Stimulated activated CD4-positive, alpha-beta T cell treated with anti-CD3 and anti-CD28 coated beads, TNF-alpha, amount 100 ng/mL, for 24 hours (primary cell): ENCODE data around the gene ERG28.
"Not testable (repeated sequence)": the region's sequence is repeated elsewhere in the genome, so short reads cannot be mapped to it uniquely, and the experiment has no call there.

Experiments
- DNase-seq, 3 experiments: peaks; one replicate each; pipeline ENCODE4 v3.0.0-alpha.2; 2020; ENCODE audit warnings: low read depth in 3 of 3

Gene ERG28, protein sequence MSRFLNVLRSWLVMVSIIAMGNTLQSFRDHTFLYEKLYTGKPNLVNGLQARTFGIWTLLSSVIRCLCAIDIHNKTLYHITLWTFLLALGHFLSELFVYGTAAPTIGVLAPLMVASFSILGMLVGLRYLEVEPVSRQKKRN

DNA sequence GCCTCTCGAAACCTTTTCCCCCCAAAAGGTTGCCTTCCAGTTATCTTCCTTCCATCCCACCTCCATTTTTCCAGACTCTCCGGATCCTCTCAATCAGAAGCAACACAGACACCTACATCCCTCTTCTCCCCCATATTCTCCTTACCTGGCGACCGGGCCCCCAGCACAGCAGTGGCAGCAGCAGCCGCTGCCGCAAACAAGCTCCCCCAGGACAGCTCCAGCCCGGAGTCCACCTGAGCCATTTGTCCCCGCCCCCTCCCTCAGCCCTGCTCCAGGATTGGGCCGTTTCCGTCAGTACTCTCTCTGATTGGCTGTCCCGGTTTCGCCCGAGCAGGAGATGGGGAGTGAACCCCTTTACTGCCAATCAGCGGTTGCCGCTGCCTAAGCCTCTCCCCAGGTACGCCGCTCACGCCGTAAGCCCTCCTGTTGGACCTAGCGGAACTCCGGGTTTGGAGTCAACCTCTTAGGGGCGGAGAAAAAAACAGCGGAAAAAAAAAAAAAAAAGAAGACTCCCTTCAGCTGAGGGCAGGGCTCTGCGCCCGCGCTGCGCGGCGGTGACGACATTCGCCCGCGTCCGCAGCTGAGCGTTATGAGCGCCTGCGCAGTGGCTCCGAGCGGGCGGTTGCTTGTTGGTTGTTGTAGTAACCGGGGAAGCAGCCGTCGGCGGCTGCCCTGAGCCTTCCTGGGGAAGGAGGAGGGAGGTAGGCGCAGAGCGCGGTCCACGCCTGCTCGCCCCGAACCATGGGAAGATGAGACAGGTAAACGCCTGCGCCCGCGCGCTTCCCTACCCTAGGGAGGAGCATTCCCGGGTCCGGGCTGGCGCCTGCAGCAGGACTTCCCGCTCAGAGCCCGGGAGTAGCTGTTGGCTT, at the start of gene ERG28, which contains the start of gene TTLL5:
Gene ERG28 (minus strand): TSS at position 247 of the 869 bp plus-strand sequence. CDS start 3,374 bp downstream, outside the sequence.
Gene TTLL5 (plus strand): TSS at position 617 of the 869 bp plus-strand sequence. CDS start 1,904 bp downstream, outside the sequence.
- DNase-seq, result peak; percentile 92 to 95 (median 94)

DNA sequence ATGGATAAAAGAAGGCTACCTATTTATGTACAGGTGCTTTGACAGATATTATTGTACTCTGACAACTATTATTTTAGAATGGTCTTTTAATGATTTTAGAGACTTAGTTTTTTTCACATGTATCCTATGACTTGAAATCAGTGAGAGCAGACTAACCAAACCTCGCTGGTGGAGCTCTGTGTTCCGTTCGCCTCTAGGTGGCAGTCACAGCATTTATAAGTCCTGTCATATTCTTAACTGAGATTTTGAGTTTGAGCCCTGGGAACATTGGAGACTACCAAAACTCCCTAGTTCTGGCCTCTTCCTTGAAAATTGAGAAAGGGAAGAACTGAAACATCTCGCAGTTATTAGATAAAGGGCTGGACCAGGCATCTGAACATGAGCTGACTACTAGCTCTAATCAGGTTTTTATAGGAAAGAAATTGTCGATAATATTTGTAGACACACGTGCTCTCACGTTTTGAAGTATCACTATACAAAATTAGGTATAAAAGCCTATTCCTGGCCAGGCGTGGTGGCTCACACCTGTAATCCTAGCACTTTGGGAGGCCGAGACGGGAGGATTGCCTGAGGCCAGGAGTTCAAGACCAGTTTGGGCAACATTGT, 48.6 kb upstream of the ERG28 start:
- peak; percentile 16 to 48 (median 42) for DNase-seq

DNA sequence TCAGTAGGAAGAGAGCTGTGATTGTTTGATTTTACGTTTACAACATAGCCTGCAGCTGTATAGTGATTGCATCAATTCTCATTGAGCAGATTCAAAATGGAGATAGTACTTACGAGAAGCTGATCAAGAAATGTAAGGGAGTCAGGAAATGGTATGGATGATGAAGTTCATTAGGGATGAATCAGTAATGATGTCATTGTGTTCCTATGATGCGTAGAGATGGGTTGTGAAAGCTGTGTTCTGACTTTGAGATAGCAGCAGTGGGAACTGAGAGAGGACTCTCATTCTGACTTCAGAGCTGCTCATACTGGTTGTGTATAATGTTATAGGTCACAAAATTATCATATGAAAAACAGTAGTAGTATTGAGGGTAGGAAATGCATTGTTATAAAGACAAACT, 44.3 kb upstream of the ERG28 start:
- DNase-seq, result no peak

DNA sequence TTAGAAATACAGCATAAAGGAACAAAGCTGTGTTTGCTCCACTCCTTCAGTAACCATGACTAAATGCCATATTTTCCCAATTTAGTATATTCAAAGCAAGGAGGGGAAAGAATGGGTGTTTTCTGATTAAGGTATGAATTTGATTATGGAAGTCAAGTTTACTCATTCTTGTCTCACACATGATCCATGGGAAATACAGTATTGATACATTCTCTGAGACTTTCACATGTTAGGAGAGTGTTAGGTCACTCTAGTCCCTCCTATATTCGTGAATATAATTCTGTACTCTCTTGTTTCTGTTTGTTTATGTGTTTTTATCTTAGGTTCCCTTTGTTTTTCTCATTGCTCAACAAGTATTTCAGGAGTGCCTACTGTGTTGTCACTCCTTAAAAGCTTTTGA, 42.8 kb upstream of the ERG28 start:
- DNase-seq, result no peak

DNA sequence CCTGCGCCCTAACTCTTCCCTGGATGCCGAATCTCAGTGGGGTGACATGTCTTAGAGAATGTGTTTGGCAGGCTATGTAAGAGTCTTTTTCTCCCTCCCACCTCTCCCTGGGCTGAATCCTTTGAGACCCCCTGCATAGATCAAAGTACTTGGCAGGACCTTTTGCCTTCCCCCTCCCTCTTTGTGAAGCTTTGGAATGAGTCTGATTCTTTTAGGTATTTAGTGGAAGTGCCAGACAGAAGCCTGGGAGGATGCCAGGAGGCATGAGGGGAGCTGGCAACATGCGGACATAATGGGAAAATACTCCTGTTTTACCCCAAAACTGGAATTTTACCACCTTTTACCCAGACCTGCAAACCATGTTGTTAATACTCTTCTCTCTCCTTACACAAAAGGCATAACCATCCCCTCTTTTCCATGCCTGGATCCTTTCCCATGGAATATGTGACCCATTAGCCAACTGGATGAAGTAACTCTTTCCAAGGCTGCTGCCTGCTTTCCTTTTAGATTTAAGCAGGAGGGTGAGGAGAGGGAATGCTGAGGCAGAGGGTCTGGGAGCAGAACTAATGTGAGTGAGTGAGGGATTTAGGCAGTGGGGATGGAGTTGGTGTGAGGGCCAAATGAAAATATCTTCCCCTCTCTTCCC, 42.1 kb upstream of the ERG28 start:
- DNase-seq, result no peak

DNA sequence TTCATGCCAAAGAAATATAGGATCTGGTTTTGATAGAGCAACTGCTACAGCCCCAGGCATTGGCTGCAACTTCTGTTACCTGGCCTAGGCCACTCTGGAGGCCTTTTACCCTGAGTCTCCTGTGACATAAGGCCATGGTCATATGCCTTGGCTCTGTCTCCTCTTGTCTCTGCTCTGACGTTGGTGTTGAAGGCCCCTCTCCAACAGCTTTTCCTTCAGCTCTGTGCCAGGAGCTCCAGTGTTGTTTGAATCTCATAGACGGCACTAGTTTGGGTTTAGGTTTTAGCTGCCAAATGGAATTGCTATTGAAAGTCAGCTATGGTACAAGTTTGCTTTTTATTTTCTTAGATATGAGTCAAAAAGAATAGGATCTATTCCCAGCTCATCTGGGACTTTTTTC, 41.4 kb upstream of the ERG28 start:
- DNase-seq, result no peak

DNA sequence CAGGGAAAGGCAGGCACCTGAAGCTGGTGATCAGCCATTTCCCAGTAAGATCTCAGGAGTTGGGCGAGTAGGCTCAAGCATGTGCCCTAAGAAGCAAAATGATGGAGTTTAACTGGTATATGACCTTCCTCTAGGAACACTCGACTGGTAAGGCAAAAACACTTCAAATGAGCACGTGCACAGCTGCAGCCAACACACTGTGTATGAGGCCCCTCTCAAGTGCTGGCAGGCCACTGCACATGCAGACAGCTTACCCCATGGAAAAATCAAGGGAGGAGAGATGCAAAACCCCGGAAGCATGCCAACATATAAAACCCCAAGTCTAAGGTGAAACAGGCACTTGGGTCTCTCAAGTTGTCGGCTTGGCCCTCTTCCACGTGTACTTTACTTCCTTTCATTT, 39.6 kb upstream of the ERG28 start:
- DNase-seq, result no peak

DNA sequence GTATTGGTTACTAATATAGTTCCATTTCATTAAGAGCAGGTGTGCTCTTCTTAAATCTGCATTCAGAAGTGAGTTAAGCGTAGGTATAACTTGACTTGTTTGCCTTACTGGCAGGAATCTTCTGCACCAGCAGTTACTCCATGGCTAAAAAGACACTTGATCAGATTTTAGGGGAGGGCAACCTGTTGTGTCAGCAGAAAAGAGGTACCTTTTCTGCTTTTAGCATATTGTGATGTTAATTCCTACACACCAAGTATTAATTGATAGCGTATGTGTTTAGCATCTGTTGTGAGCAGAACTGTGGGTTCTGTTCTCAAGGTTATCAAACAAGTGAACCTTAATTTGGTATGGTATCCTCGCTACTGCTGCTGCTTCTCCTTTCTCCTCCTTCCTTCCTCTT, 38.7 kb upstream of the ERG28 start:
- DNase-seq, result no peak

DNA sequence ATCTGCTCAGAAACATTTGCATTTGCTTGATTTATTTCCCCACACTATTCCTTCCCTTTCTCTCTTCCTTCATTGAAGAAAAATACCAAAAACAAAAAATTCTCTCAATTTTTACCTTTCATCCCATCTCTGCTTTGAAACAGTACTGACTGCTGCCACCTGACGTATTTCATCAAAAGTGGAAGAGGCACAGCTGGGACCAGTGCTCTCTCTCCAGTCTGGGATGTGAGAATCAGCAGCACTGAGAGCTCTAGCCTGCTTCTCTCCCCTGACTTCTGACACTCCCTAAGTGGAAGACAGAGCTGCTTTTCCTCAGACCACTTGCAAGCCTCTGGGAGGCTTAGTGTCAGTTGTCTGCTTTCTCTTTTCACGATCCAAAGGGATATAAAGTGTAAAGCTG, 37.2 kb upstream of the ERG28 start:
- no peak for DNase-seq

DNA sequence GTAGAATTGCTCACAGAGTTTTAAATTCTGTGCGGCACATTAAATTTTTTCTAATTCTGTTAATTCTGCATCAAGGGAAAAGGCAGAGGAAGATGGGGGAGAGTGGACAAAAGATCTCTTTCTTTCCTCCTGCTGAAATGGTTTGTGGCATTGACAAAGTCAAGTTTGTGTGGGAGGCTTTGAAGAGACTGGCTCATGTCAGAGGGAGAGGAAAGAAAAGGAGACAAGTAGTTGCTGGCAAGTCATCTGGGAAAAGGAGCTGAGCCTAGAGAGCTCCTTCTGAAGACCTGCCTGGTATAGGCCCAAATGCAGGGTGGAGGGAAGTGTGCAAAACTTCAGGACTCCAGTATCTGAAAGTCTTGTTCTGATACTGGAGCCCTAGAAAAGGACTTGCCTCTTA, 36.7 kb upstream of the ERG28 start:
- no peak for DNase-seq

DNA sequence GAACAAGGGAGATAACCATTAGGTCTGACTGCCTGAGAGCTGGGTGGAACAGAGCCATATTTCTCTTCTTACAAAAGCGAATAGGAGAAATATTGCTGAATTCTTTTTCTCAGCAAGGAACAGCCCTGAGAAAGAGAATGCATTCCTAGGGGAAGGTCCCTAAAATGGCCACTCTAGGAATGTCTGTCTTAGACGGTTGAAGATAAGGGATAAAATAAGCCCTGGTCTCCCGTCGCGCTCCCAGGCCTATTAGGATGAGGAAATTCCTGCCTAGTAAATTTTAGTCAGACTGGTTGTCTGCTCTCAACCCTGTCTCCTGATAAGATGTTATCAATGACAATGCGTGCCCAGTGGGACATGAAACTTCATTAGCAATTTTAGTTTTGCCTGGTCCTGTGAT, 34.3 kb upstream of the ERG28 start:
- DNase-seq, result not testable (repeated sequence)

DNA sequence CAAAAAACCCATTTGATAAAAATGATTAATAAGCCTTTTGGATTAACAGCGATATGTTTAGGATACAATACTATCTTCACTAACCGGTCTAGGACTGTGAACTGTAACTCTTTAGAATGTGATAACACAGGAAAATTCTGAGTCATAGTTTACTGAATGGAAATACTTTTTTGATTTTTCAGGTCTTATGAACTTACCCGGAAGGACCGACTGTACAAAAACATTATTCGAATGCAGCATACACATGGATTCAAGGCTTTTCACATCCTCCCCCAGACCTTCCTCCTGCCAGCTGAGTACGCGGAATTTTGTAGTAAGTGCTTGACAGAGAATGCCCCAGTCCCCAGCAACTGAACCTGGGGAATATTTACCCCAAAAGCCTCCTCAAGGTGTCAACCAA, 29.3 kb upstream of the ERG28 start:
- peak in 1 of 3 experiments; percentile 3 for DNase-seq

DNA sequence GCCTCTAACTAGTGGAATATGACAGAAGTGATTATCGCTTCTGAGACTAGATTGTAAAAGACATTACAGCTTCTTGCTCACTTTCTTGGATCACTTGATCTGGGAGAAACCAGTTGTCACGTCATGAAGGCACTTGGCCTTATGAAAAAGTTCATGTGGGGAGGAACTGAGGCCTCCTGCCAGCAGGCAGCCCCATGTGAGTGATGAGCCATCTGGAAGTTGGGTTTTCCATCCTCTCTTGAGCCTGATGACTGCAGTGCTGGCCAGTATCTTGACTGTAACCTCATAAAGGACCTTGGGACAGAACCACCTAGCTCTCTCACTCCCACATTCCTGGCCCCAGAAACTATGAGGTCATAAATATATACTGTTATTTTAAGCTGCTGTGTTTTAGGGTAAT, 28.3 kb upstream of the ERG28 start:
- DNase-seq, result no peak

DNA sequence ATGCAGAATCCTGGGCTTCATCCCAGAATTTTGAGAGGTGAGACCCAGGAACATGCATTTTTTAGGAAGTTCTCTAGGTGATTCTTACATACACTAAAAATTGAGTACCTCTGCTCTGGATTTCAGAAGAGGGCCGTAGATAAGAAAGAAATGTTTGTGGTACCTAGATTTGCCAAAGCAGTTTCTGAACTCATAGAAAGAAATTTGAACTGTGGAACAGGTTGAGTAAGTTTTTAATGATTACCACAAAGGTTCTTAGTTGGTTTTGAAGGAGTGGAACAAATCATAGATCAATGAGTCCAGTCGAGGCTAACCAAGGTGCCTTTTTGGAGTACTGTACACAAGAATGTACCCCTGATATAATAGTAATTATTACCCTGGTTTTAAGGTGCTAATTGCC, 25.2 kb upstream of the ERG28 start:
- DNase-seq, result no peak

DNA sequence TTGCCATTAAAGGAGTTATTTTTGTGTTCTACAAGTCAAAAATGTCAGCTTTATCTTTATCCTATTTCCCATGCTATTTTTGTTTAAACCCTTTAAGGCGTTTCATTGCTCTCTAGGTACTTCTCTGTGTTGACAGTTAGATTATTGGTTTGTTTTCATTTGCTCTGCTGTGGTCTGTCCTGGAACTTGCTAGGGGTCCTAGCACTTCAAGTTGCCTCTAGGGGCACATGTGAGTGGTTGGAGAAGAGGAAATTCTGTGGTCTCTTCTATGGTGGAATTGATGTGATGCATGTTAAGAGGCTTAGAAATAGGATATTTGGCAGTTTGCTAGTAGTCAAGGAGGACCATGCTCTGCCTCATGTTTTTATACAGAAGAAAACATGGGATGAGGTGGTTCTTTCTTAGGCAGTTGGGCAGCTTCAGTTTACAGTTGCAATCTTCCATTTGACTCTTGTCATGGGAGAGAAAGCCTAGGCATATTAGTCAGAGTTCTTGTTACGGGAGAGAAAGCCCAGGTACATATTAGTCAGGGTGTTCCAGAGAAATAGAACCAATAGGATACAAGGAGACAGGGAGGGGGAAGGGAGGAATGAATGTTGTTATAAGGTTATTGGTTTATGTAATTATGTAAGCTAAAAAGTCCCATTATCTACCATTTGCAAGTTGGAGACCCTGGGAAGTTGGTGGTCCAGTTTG, 14.7 kb upstream of the ERG28 start:
- DNase-seq, result no peak

DNA sequence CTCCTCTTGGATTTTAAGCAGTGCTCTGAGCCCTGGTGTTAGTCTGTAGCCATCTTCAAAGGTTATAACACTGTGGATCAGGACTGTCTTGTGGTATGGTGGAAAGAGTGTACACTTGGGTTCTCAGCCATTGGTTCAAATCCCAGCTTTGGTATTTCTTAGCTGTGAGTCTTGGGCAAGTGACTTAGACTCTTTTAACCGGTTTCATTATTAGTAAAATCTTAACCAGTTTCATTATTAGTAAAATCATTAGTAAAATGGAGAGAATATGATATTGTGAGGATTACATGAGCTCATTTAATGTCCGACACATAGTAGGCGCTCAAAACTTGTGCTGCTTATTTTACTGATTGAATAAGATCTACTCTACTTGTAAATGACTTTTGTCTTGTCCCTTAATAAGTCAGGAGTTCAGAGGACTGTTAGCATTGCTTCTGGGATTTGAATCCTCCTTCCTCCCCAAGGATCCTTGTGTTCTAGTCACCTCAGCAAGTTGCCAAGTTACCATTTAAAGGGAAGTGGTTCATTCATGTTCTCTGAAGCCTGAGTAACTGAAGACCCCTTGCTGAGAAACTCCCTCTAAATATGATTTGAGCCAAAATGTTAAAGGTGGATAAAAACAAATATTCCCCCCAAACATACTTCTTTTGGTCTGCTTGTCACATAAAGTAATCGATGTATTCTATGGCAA, 12.8 kb upstream of the ERG28 start:
- DNase-seq, result no peak

DNA sequence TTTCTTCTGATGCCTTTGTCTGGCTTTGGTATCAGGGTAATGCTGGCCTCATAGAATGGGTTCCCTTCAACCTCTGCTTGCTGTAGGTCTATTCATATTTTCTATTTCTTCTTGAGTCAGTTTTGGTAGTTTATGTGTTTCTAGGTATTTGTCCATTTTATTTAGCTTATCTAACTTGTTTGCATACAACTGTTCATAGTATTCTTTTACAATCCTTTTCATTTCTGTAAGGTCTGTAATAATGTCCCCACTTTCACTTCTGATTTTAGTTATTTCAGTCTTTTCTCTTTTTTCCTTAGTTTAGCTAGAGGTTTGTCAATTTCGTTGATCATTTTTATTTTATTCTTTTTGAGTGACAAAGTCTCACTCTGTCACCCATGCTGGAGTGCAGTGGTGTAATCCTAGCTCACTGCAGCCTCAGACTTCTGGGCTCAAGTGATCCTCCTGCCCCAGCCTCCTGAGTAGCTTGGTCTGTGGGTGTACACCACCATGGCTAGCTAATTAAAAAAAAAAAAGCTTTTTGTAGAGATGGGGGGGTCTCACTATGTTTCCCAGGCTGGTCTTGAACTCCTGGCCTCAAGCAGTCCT, 12.0 kb upstream of the ERG28 start:
- no peak for DNase-seq

DNA sequence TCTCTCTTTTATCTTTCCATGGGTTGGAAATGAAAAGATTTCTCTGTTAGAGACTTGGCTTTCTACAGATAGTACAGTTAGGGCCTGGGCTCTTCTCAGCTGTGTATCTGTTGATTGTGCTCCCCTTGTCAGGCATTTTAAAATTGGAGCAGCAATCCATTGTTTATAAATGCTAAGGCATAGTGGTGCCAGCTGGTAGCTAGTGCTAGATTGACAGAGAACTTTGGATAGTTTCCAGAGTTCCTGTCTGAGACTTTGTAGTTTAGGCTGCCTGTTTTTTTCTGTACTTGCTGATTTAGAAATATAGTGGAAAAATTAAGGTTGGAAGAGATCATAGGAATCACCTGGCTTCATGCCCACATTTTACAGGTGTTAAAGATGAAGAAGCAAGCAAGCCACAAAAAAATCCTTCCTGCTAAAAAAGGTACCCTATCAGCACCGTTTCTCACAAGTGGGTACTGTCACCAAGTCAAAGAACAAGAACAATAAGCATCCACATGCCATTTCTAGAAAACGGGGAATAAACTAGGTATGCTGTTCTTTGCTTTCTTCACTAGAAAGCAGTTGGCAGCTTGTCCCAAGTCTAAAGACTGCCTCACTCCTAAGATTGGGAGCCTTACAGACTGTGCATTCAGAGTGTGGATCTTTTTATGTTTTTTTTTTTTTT, 6.6 kb upstream of the ERG28 start:
- DNase-seq, result no peak

DNA sequence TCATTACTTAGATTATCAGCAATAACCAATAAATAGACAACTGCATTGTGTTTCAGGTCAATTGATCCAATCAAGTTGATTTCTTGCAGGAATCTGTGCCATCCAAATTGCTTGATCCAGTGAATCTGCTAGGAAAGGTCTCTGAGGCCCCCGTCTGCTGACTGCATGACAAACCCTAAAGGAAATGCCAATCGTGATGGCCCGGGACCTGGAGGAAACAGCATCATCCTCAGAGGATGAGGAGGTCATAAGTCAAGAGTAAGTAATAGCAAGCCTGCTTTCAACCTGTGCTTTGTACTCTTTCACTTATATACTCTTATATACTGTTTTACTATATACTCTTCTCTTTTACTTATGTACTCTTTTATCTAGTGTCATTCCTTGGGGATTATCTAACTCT, 2.3 kb upstream of the ERG28 start:
- DNase-seq, result no peak

DNA sequence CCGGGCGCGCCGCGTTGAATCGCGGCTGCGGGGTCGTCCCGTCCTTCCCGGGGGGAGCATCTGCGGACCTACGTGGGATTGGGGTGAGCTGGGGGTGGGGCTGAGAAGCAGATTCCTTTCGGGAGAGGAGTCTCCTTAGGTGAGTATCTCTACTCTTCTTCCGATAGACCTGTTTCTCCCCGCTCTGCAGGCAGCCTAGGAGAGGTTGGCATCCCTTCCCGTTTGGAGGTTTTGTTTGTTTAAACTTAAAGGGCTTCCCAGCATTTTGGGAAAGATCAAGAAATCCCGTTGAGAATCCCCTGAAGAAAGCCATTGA, 781 bp upstream of the ERG28 start:
- no peak for DNase-seq
